Vagina (tissue), 2 donors: ENCODE measurements around the gene GMPPA. TPM values are rescaled to one million over a fixed set of nuclear protein-coding genes. Genes with fewer than 3 reads are reported as not detected.

ENCODE experiments used
- DNase-seq, 2 donors: peaks; one replicate each; pipeline ENCODE4 v3.0.0-alpha.2; 2017; ENCODE audit errors: extremely low spot score in 2 of 2
- H3K27ac ChIP-seq: fragments of 200-600 bp; sonication (generic); one replicate; pipeline ENCODE4 v1.5.1; 2019
- H3K27me3 ChIP-seq: fragments of 200-600 bp; sonication (generic); one replicate; pipeline ENCODE4 v1.5.1; 2019
- H3K36me3 ChIP-seq, 2 donors: fragments of 200-600 bp; sonication (generic); one replicate each; pipeline ENCODE4 v1.5.1; 2017 to 2019
- H3K4me1 ChIP-seq: fragments of 200-600 bp; sonication (generic); one replicate; pipeline ENCODE4 v1.5.1; 2019
- H3K4me3 ChIP-seq, 2 donors: fragments of 200-600 bp; sonication (generic); 1 replicate in 1 of 2; 2 replicates in 1 of 2; pipeline ENCODE4 v1.5.1; 2016 to 2019
- H3K9me3 ChIP-seq: fragments of 200-600 bp; sonication (generic); one replicate; pipeline ENCODE4 v1.5.1; 2019
- POLR2A ChIP-seq, 2 donors: fragments of 450-650 bp; IDR thresholded peaks; one replicate each; pipeline ENCODE4 v1.6.1; 2017; ENCODE audit warnings: antibody characterized with exemption in 2 of 2, mild to moderate bottlenecking in 2 of 2, moderate library complexity in 2 of 2
- POLR2AphosphoS5 ChIP-seq, 2 donors: sonication (generic); formaldehyde crosslinking; IDR thresholded peaks; one replicate each; pipeline ENCODE4 v1.9.0; 2017; ENCODE audit warnings: antibody characterized with exemption in 2 of 2, mild to moderate bottlenecking in 2 of 2, low read depth in 1 of 2; ENCODE audit not compliant: insufficient read depth in 1 of 2
- intact Hi-C: fragments of 100-400 bp; cut with DNase I; formaldehyde crosslinking; loops from one replicate; pipeline ENCODE4 v1.15.1; 2023
- total RNA-seq: library from RNA; depleted of rRNA; stranded (reverse); fragments of >200 nt; gene quantifications from one replicate; pipeline ENCODE4 v1.2.3, GENCODE V29; 2016
- TF ChIP-seq, protein P1 (sequence below), 3 experiments: fragments of 450-650 bp in 2 of 3; fragments of 200-600 bp in 1 of 3; sonication (generic) in 1 of 3; IDR thresholded peaks; one replicate each; pipeline ENCODE4 v1.5.1; 2017 to 2019; ENCODE audit warnings: antibody characterized with exemption in 3 of 3, mild to moderate bottlenecking in 2 of 3, moderate library complexity in 2 of 3

Gene GMPPA
- total RNA-seq, 1 donor from 2014 or later: 35.4 TPM

DNA sequence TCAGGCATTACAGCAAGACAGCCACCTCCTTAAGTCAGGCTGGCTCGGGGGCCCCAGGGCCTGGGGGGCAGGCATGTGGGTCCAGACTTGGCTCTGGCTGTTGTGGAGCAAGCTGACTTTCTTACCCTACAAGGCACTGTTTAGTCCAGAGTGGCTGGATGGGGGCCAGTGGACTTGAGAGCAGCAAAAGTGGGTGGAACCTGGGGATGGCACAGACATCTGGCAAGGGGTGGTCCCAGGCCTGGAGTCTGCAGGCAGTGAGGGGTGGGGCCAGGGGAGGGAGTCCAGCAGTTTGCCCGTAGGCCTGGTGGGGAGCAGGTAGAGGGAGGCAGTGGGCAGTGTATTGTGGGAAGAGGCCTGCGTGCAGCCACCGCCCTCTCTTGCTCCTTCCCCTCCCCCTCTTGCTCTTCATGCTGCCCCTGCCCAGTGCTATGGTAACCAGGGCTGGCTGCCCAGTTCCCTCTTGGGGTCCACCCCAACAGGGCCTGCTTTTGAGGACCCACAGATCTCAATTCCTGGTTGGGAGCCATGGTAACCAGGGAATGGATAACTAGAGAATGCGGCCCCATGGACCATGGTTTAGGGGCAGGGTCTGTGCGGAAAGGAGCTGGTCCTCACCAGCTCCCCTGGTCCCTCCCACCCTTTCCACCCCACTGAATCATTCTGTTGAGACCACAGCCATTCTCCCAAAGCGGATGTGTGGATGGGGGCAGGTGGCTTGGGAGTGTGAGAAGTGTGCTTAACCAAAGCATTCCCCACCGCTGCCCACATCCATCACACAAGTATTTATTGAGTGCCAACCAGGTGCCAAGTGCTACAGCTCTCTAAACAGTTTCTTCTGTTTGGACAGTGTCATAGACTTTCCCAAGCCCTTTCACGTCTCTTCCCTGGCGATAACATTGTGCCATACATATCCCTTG, 44.8 kb upstream of the GMPPA start:
- H3K4me3 ChIP-seq: no peak overlapping the region
- H3K4me1 ChIP-seq: peaks cover 60% of the 10 kb centered on the region
- H3K36me3 ChIP-seq: no peaks in the 10 kb centered on the region
- intact Hi-C loops: no loop called here
- H3K27me3 ChIP-seq: no peaks in the 10 kb centered on the region
- TF ChIP-seq POLR2AphosphoS5 (IDR thresholded peaks at IDR 0.05; ENCODE audit: insufficient read depth in 1 of 2, low read depth in 1 of 2): peak; percentile 13 to 25
- TF ChIP-seq, protein P1, sequence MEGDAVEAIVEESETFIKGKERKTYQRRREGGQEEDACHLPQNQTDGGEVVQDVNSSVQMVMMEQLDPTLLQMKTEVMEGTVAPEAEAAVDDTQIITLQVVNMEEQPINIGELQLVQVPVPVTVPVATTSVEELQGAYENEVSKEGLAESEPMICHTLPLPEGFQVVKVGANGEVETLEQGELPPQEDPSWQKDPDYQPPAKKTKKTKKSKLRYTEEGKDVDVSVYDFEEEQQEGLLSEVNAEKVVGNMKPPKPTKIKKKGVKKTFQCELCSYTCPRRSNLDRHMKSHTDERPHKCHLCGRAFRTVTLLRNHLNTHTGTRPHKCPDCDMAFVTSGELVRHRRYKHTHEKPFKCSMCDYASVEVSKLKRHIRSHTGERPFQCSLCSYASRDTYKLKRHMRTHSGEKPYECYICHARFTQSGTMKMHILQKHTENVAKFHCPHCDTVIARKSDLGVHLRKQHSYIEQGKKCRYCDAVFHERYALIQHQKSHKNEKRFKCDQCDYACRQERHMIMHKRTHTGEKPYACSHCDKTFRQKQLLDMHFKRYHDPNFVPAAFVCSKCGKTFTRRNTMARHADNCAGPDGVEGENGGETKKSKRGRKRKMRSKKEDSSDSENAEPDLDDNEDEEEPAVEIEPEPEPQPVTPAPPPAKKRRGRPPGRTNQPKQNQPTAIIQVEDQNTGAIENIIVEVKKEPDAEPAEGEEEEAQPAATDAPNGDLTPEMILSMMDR (IDR thresholded peaks at IDR 0.05): no peak
- DNase-seq: no peak
- H3K9me3 ChIP-seq: no peaks in the 10 kb centered on the region
- H3K27ac ChIP-seq: peak overlapping the region; percentile 88

DNA sequence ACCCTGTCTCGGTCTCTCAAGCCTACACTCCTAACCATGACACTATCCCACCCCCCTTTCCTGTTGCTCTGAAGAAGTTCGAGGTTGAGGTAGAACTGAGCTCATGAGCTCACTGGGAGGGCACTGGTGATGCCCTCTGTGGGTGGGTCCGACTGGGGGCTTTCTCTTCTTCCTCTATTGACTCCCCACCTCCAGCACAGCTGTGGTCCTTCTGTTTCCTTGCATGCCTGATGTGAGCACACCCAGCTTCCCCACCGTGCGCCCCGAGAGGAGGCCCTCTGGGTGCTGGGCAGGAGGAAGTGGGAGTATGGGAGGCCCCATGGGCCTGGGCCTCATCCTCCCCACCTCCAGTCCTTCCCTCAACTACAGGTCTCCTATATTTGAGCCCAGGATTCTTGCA, 43.1 kb upstream of the GMPPA start:
- Histone ChIP-seq H3K4me3 (no peak overlapping the region), H3K27me3 (no peaks in the 10 kb centered on the region), H3K9me3 (no peaks in the 10 kb centered on the region), H3K27ac (peak overlapping the region; percentile 17), H3K4me1 (peaks cover 76% of the 10 kb centered on the region), H3K36me3 (no peaks in the 10 kb centered on the region)
- intact Hi-C loops: no loop called here
- no peak for DNase-seq
- TF ChIP-seq POLR2A (IDR thresholded peaks at IDR 0.05) (no peak), POLR2AphosphoS5 (IDR thresholded peaks at IDR 0.05; ENCODE audit: insufficient read depth in 1 of 2, low read depth in 1 of 2) (no peak)
- TF ChIP-seq, protein P1 (IDR thresholded peaks at IDR 0.05): no peak

DNA sequence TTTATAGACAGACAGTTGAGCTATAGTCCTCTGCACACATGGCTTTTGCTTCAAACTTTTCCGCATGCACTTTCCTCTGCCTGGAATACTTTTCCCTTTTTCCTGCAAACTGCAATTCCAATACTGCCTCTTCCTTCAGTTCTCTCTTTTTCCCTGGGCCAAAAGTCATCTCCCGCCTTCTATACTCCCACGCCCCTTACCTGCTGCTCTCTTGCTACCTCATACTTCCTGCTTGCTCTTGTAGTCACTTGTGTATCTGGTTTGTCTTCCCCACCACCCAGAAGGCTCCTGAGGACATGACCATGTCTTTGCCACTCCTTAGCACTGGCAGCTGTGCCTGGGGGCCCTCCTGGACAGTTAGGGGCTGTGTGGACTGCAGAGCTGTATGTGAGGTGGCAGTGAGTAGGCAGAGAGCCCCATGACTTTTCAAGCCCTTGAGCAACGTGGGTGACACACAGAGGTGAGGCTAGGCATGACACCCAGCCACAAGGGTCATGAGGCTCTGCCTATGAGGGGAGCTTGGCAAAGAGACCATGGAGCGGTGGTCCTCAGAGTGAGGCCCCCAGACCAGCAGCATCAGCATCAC, 40.8 kb upstream of the GMPPA start:
- H3K27me3 ChIP-seq: no peaks in the 10 kb centered on the region
- peak overlapping the region; percentile 78 for H3K27ac ChIP-seq
- TF ChIP-seq, protein P1 (IDR thresholded peaks at IDR 0.05): no peak
- TF ChIP-seq POLR2AphosphoS5 (IDR thresholded peaks at IDR 0.05; ENCODE audit: insufficient read depth in 1 of 2, low read depth in 1 of 2) (no peak), POLR2A (IDR thresholded peaks at IDR 0.05) (no peak)
- intact Hi-C loops: no loop called here
- H3K9me3 ChIP-seq: no peaks in the 10 kb centered on the region
- peaks cover 77% of the 10 kb centered on the region for H3K4me1 ChIP-seq
- H3K36me3 ChIP-seq: no peaks in the 10 kb centered on the region
- no peak overlapping the region for H3K4me3 ChIP-seq
- no peak for DNase-seq

GRCh38 chr2:219458996-219459395, 39.7 kb upstream of the GMPPA start:
- peak overlapping the region; percentile 78 for H3K27ac ChIP-seq
- no peak overlapping the region for H3K4me3 ChIP-seq
- no peak for DNase-seq
- intact Hi-C loops: no loop called here
- TF ChIP-seq POLR2A (IDR thresholded peaks at IDR 0.05) (no peak), POLR2AphosphoS5 (IDR thresholded peaks at IDR 0.05; ENCODE audit: insufficient read depth in 1 of 2, low read depth in 1 of 2) (no peak)
- TF ChIP-seq, protein P1 (IDR thresholded peaks at IDR 0.05): no peak
- H3K4me1 ChIP-seq: peaks cover 66% of the 10 kb centered on the region
- no peaks in the 10 kb centered on the region for H3K36me3 ChIP-seq
- no peaks in the 10 kb centered on the region for H3K27me3 ChIP-seq
- H3K9me3 ChIP-seq: no peaks in the 10 kb centered on the region
